ENCODE measurements around the gene PUSL1.
A peak's percentile ranks its signal among the peaks of the same experiment; 100 is the strongest.

PUSL1 gene

DNA sequence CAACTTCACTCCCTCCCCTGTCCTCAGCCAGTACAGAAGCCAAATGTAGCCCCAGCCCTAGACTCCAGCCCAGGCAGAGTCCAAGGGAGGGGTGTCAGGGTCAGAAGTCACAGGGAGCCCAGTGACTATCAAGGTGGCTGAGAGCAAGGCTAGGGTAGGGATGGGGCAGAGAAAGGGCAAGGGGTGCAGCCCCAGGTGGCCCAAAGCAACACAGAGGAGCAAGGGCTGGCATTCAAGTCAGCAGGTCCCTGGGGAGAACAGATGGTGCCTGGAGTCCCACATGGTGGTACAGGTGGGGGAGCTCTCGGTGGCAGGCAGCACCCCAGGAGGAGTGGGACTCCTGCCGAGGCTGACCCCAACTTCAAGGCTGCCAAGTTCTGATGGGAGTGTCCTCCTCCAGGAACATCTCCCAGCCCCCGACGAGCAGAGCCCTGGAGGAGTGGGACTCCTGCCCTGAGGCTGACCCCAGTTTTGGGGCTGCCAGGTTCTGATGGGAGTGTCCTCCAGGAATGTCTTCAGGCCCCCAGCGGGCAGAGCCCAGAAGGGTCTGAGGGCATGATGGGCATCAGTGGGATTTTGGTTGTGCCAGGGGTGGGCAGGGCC lies 44.5 kb downstream of the PUSL1 start:
- no peak for DNase-seq
- peak overlapping the region; percentile 73 for H3K4me3 Mint-ChIP-seq
- TF ChIP-seq CTCF (IDR thresholded peaks at IDR 0.05) = no peak
- no peaks in the 10 kb centered on the region for H3K9me3 Mint-ChIP-seq
- H3K4me1 Mint-ChIP-seq = peaks cover 40% of the 10 kb centered on the region
- peaks cover 3% of the 10 kb centered on the region for H3K27me3 Mint-ChIP-seq (ENCODE audit: low read depth, poor library complexity)
- H3K27ac Mint-ChIP-seq = no peak overlapping the region
- no peaks in the 10 kb centered on the region for H3K36me3 Mint-ChIP-seq (ENCODE audit: low read depth)

GRCh38 chr1:1353389-1354151 lies 45.2 kb downstream of the PUSL1 start:
- H3K27me3 Mint-ChIP-seq (ENCODE audit: low read depth, poor library complexity) = peaks cover 3% of the 10 kb centered on the region
- no peaks in the 10 kb centered on the region for H3K36me3 Mint-ChIP-seq (ENCODE audit: low read depth)
- no peaks in the 10 kb centered on the region for H3K9me3 Mint-ChIP-seq
- TF ChIP-seq CTCF (IDR thresholded peaks at IDR 0.05) = no peak
- peak overlapping the region; percentile 18 for H3K4me3 Mint-ChIP-seq
- H3K4me1 Mint-ChIP-seq = peaks cover 43% of the 10 kb centered on the region
- DNase-seq = peak; percentile 31
- no peak overlapping the region for H3K27ac Mint-ChIP-seq

- H3K36me3 Mint-ChIP-seq (ENCODE audit: low read depth) = no peaks in the 10 kb centered on the region
- no peak overlapping the region for H3K27ac Mint-ChIP-seq
- peak overlapping the region; percentile 76 for H3K4me3 Mint-ChIP-seq
- H3K27me3 Mint-ChIP-seq (ENCODE audit: low read depth, poor library complexity) = peaks cover 3% of the 10 kb centered on the region
- TF ChIP-seq CTCF (IDR thresholded peaks at IDR 0.05) = no peak
- DNase-seq = peak; percentile 42
- no peaks in the 10 kb centered on the region for H3K9me3 Mint-ChIP-seq
- peaks cover 53% of the 10 kb centered on the region for H3K4me1 Mint-ChIP-seq
Measured at GRCh38 chr1:1354271-1355247, 46.2 kb downstream of the PUSL1 start.

- peak; percentile 62 for DNase-seq
- Mint-ChIP-seq H3K4me1 (peaks cover 58% of the 10 kb centered on the region), H3K9me3 (no peaks in the 10 kb centered on the region), H3K4me3 (no peak overlapping the region), H3K27me3 (ENCODE audit: low read depth, poor library complexity) (peaks cover 3% of the 10 kb centered on the region), H3K36me3 (ENCODE audit: low read depth) (no peaks in the 10 kb centered on the region), H3K27ac (no peak overlapping the region)
- TF ChIP-seq CTCF (IDR thresholded peaks at IDR 0.05) = no peak
Measured at GRCh38 chr1:1355416-1355815, 47.0 kb downstream of the PUSL1 start.

DNA sequence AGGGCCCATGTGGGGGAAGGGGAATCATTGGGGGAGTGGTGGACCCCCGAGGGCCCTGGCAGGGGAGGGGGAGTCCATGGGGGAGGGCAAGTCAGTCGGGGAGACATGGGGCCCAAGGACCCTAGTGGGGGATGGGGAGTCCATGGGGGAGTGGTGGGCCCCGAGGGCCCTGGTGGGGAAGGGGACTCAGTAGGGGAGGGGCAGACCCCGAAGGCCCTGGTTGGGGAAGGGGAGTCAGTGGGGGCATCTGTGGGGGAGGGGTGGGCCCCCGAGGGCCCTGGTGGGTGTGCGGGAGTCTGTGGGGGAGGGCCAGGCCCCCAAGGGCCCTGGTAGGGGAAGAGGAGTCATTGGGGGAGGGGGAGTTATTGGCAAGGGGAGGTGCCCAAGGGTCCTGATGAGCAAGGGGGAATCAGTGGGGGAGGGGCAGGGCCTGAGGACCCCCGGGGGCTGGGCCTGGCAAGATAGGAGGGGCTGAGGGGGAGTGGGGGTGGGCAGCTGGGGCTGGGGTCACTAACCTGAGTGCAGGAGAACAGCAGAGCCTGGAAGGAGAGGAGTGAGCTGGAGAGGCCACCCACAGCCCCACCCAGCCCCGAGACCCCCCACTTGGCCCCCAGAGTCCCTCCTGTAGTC lies 47.9 kb downstream of the PUSL1 start:
- no peak overlapping the region for H3K27ac Mint-ChIP-seq
- peak overlapping the region; percentile 86 for H3K4me3 Mint-ChIP-seq
- H3K4me1 Mint-ChIP-seq = peaks cover 67% of the 10 kb centered on the region
- no peaks in the 10 kb centered on the region for H3K9me3 Mint-ChIP-seq
- H3K36me3 Mint-ChIP-seq (ENCODE audit: low read depth) = no peaks in the 10 kb centered on the region
- TF ChIP-seq CTCF (IDR thresholded peaks at IDR 0.05) = no peak
- H3K27me3 Mint-ChIP-seq (ENCODE audit: low read depth, poor library complexity) = peaks cover 5% of the 10 kb centered on the region
- DNase-seq = peak; percentile 15
